Measurements from ENCODE around the gene KIRREL2.
"Not testable (repeated sequence)": the region's sequence is repeated elsewhere in the genome, so short reads cannot be mapped to it uniquely, and the experiment has no call there.

The KIRREL2 gene

GRCh38 chr19:35899547-35900214 is 43.0 kb downstream of the KIRREL2 start:
- DNase-seq: peak; percentile 85

GRCh38 chr19:35901055-35901644 is 44.4 kb downstream of the KIRREL2 start:
- DNase-seq: no peak

GRCh38 chr19:35901854-35902661 is 45.3 kb downstream of the KIRREL2 start, which contains the start of gene HCST:
TSS of gene HCST (plus strand) at chr19:35902529. CDS start at chr19:35902594, 65 bp downstream.
- no peak for DNase-seq

- no peak for DNase-seq
Observed at GRCh38 chr19:35902870-35903475, 46.3 kb downstream of the KIRREL2 start.

- peak; percentile 75 for DNase-seq
Observed at GRCh38 chr19:35903550-35904179, 47.0 kb downstream of the KIRREL2 start.

- DNase-seq: no peak
Observed at GRCh38 chr19:35904311-35905068, 47.8 kb downstream of the KIRREL2 start.

GRCh38 chr19:35905178-35905727 is 48.5 kb downstream of the KIRREL2 start:
- no peak for DNase-seq

GRCh38 chr19:35907377-35907745 is 50.6 kb downstream of the KIRREL2 start:
- DNase-seq: no peak

GRCh38 chr19:35908010-35908441 is 51.3 kb downstream of the KIRREL2 start, which contains the start of gene TYROBP:
TSS of gene TYROBP (minus strand) at chr19:35908295. CDS start at chr19:35908228, 67 bp downstream.
- DNase-seq: no peak

GRCh38 chr19:35908973-35909683 is 52.4 kb downstream of the KIRREL2 start:
- no peak for DNase-seq

- DNase-seq: no peak
Observed at GRCh38 chr19:35909684-35910035, 52.9 kb downstream of the KIRREL2 start.

- not testable (repeated sequence) for DNase-seq
Observed at GRCh38 chr19:35910355-35910754, 53.6 kb downstream of the KIRREL2 start.

- DNase-seq: no peak
Observed at GRCh38 chr19:35911173-35911572, 54.5 kb downstream of the KIRREL2 start.

- no peak for DNase-seq
Observed at GRCh38 chr19:35911790-35912189, 55.1 kb downstream of the KIRREL2 start.

- no peak for DNase-seq
Observed at GRCh38 chr19:35913589-35913988, 56.9 kb downstream of the KIRREL2 start.

- no peak for DNase-seq
Observed at GRCh38 chr19:35915443-35915842, 58.7 kb downstream of the KIRREL2 start.
